ENCODE data around the gene CACNB4.

- TF ChIP-seq CTCF (conservative IDR thresholded peaks at IDR 0.05; ENCODE audit: low read length) (no peak), EZH2phosphoT487 (IDR thresholded peaks at IDR 0.05; ENCODE audit: borderline replicate concordance) (no peak)
Observed at GRCh38 chr2:152067823-152068222, 31.0 kb downstream of the CACNB4 start.

All from Loucy (cell line).